Astrocyte (in vitro differentiated cells and primary cell): ENCODE measurements around the gene AUTS2. TPM values are rescaled to one million over a fixed set of nuclear protein-coding genes. Genes with fewer than 3 reads are reported as not detected.

ENCODE experiments used
- DNase-seq: peaks from one replicate; pipeline ENCODE4 v3.0.0-alpha.2; 2010; ENCODE audit warnings: low read depth
- FAIRE-seq: peaks from 2 replicates; lab custom pipeline; 2011; peaks lifted over from hg19 to GRCh38; lab: Jason Lieb, UNC
- H2AFZ ChIP-seq: 2 replicates; pipeline ENCODE4 v1.6.0; 2012; ENCODE audit warnings: low read depth, low read length, inconsistent platforms
- H3K27ac ChIP-seq: 2 replicates; pipeline ENCODE4 v1.5.1; 2011; ENCODE audit warnings: low read depth, low read length, inconsistent platforms
- H3K27me3 ChIP-seq: 2 replicates; pipeline ENCODE4 v1.6.0; 2011; ENCODE audit warnings: low read length, inconsistent platforms; ENCODE audit not compliant: insufficient read depth
- H3K36me3 ChIP-seq: 2 replicates; pipeline ENCODE4 v1.5.1; 2011; ENCODE audit warnings: low read length, inconsistent platforms; ENCODE audit not compliant: insufficient read depth
- H3K4me1 ChIP-seq: 2 replicates; pipeline ENCODE4 v1.5.1; 2011; ENCODE audit warnings: low read length, inconsistent platforms; ENCODE audit not compliant: insufficient read depth
- H3K4me2 ChIP-seq: 2 replicates; pipeline ENCODE4 v1.6.0; 2012; ENCODE audit warnings: low read length, inconsistent platforms
- H3K4me3 ChIP-seq: 2 replicates; pipeline ENCODE4 v1.5.1; 2011; ENCODE audit warnings: low read depth, mild to moderate bottlenecking, low read length, inconsistent platforms; ENCODE audit not compliant: insufficient read depth
- H3K79me2 ChIP-seq: 2 replicates; pipeline ENCODE4 v1.6.0; 2012; ENCODE audit warnings: mild to moderate bottlenecking, low read length, inconsistent platforms; ENCODE audit not compliant: insufficient read depth
- H3K9ac ChIP-seq: 2 replicates; pipeline ENCODE4 v1.6.0; 2012; ENCODE audit warnings: mild to moderate bottlenecking, low read length, inconsistent platforms
- H3K9me3 ChIP-seq: 2 replicates; pipeline ENCODE4 v1.5.1; 2012; ENCODE audit warnings: low read depth, mild to moderate bottlenecking, low read length, inconsistent platforms; ENCODE audit not compliant: insufficient read depth
- H4K20me1 ChIP-seq: 2 replicates; pipeline ENCODE4 v1.6.0; 2012; ENCODE audit warnings: low read length, inconsistent platforms; ENCODE audit not compliant: insufficient read depth
- H3K27ac Mint-ChIP-seq: one replicate; pipeline ENCODE4 v1.8.0; 2021; ENCODE audit warnings: mild to moderate bottlenecking, mixed read lengths; ENCODE audit not compliant: unreplicated experiment
- H3K27me3 Mint-ChIP-seq: one replicate; pipeline ENCODE4 v1.8.0; 2021; ENCODE audit warnings: low read depth, mixed read lengths; ENCODE audit not compliant: unreplicated experiment
- H3K36me3 Mint-ChIP-seq: one replicate; pipeline ENCODE4 v1.8.0; 2021; ENCODE audit warnings: low read depth, mixed read lengths; ENCODE audit not compliant: unreplicated experiment
- H3K4me1 Mint-ChIP-seq: one replicate; pipeline ENCODE4 v1.8.0; 2021; ENCODE audit warnings: low read depth, mixed read lengths; ENCODE audit not compliant: unreplicated experiment
- H3K4me3 Mint-ChIP-seq: one replicate; pipeline ENCODE4 v1.8.0; 2021; ENCODE audit warnings: mild to moderate bottlenecking, moderate library complexity, mixed read lengths; ENCODE audit not compliant: unreplicated experiment
- H3K9me3 Mint-ChIP-seq: one replicate; pipeline ENCODE4 v1.8.0; 2021; ENCODE audit warnings: mild to moderate bottlenecking, mixed read lengths; ENCODE audit not compliant: unreplicated experiment
- CTCF ChIP-seq: IDR thresholded peaks from 2 replicates; pipeline ENCODE4 v1.5.1; 2011; ENCODE audit warnings: low read depth, mild to moderate bottlenecking, inconsistent platforms, low read length, moderate library complexity; ENCODE audit not compliant: insufficient read depth
- EZH2 ChIP-seq: IDR thresholded peaks from 2 replicates; pipeline ENCODE4 v1.6.1; 2012; ENCODE audit warnings: mild to moderate bottlenecking, low read length, inconsistent platforms; ENCODE audit not compliant: insufficient read depth
- total RNA-seq: library from RNA; stranded (reverse); gene quantifications from 2 replicates; pipeline ENCODE4 v1.2.1, GENCODE V29; 2021

AUTS2 gene
- total RNA-seq, 1 donor from 2014 or later: 73.2 TPM

- no peak for TF ChIP-seq CTCF
- TF ChIP-seq EZH2: no peak
- Mint-ChIP-seq H3K4me3 (no peak overlapping the region), H3K27me3 (no peaks in the 10 kb centered on the region), H3K9me3 (no peaks in the 10 kb centered on the region), H3K36me3 (no peaks in the 10 kb centered on the region), H3K27ac (no peak overlapping the region), H3K4me1 (peaks cover 17% of the 10 kb centered on the region)
- no peak overlapping the region for H3K9ac ChIP-seq
- H3K27me3 ChIP-seq: no peaks in the 10 kb centered on the region
- no peaks in the 10 kb centered on the region for H3K79me2 ChIP-seq
- H3K4me3 ChIP-seq: no peak overlapping the region
- DNase-seq (peak; percentile 33), FAIRE-seq (no peak)
- H3K4me2 ChIP-seq: peak overlapping the region; percentile 4
- H3K4me1 ChIP-seq: peaks cover 3% of the 10 kb centered on the region
- H3K9me3 ChIP-seq: peaks cover 2% of the 10 kb centered on the region
- H2AFZ ChIP-seq: no peak overlapping the region
- H3K27ac ChIP-seq: no peak overlapping the region
- no peaks in the 10 kb centered on the region for H3K36me3 ChIP-seq
- no peaks in the 10 kb centered on the region for H4K20me1 ChIP-seq
These were observed 807.0 kb downstream of the AUTS2 start for GRCh38 chr7:70405241-70405640.

- no peaks in the 10 kb centered on the region for H3K9me3 ChIP-seq
- FAIRE-seq (no peak), DNase-seq (no peak)
- no peaks in the 10 kb centered on the region for H3K27me3 ChIP-seq
- H3K4me2 ChIP-seq: no peak overlapping the region
- TF ChIP-seq CTCF (no peak), EZH2 (no peak)
- Mint-ChIP-seq H3K27ac (peak overlapping the region; percentile 53), H3K36me3 (no peaks in the 10 kb centered on the region), H3K27me3 (no peaks in the 10 kb centered on the region), H3K4me3 (no peak overlapping the region), H3K4me1 (peaks cover 17% of the 10 kb centered on the region), H3K9me3 (no peaks in the 10 kb centered on the region)
- H3K4me3 ChIP-seq: no peak overlapping the region
- H3K4me1 ChIP-seq: peaks cover 3% of the 10 kb centered on the region
- H2AFZ ChIP-seq: no peak overlapping the region
- no peak overlapping the region for H3K27ac ChIP-seq
- H3K79me2 ChIP-seq: no peaks in the 10 kb centered on the region
- no peaks in the 10 kb centered on the region for H4K20me1 ChIP-seq
- no peak overlapping the region for H3K9ac ChIP-seq
- no peaks in the 10 kb centered on the region for H3K36me3 ChIP-seq
These were observed 808.1 kb downstream of the AUTS2 start for GRCh38 chr7:70406186-70406949.

GRCh38 chr7:70406950-70407209 lies 808.6 kb downstream of the AUTS2 start:
- Histone ChIP-seq H2AFZ (no peak overlapping the region), H3K27me3 (no peaks in the 10 kb centered on the region), H3K36me3 (no peaks in the 10 kb centered on the region), H3K9ac (no peak overlapping the region), H3K9me3 (no peaks in the 10 kb centered on the region), H3K4me3 (no peak overlapping the region), H4K20me1 (no peaks in the 10 kb centered on the region), H3K79me2 (no peaks in the 10 kb centered on the region), H3K4me1 (peaks cover 3% of the 10 kb centered on the region), H3K27ac (no peak overlapping the region), H3K4me2 (no peak overlapping the region)
- FAIRE-seq: no peak
- Mint-ChIP-seq H3K4me1 (peaks cover 17% of the 10 kb centered on the region), H3K4me3 (no peak overlapping the region), H3K36me3 (no peaks in the 10 kb centered on the region), H3K27me3 (no peaks in the 10 kb centered on the region), H3K27ac (no peak overlapping the region), H3K9me3 (no peaks in the 10 kb centered on the region)
- TF ChIP-seq EZH2 (no peak), CTCF (no peak)
- no peak for DNase-seq
